Measurements from ENCODE around the gene OTULIN.

The OTULIN gene

GRCh38 chr5:14635656-14636055 is 28.9 kb upstream of the OTULIN start:
- DNase-seq (ENCODE audit: low spot score), result no peak
- TF ChIP-seq CTCF (IDR thresholded peaks at IDR 0.05; ENCODE audit: borderline replicate concordance, control extremely low read depth, extremely low read depth, insufficient read depth, missing control alignments), result no peak
- in situ Hi-C loops (cut with MboI; ENCODE audit: low sequenced_read_pairs, unreplicated experiment), result loop anchor here (25.0 kb wide), 1 partner anchor 273 kb away; no protein-coding TSS in a partner anchor

- no peak for DNase-seq (ENCODE audit: low spot score)
- no peak for TF ChIP-seq CTCF (IDR thresholded peaks at IDR 0.05; ENCODE audit: borderline replicate concordance, control extremely low read depth, extremely low read depth, insufficient read depth, missing control alignments)
- in situ Hi-C loops (cut with MboI; ENCODE audit: low sequenced_read_pairs, unreplicated experiment), result loop anchor here (10.0 to 25.0 kb wide), 2 partner anchors 278 to 656 kb away; no protein-coding TSS in a partner anchor
Observed at GRCh38 chr5:14640765-14641164, 23.8 kb upstream of the OTULIN start.

GRCh38 chr5:14644623-14645237 is 19.8 kb upstream of the OTULIN start:
- no peak for TF ChIP-seq CTCF (IDR thresholded peaks at IDR 0.05; ENCODE audit: borderline replicate concordance, control extremely low read depth, extremely low read depth, insufficient read depth, missing control alignments)
- DNase-seq (ENCODE audit: low spot score), result no peak
- in situ Hi-C loops (cut with MboI; ENCODE audit: low sequenced_read_pairs, unreplicated experiment), result loop anchor here (10.0 to 25.0 kb wide), 2 partner anchors 282 to 660 kb away; no protein-coding TSS in a partner anchor

- TF ChIP-seq CTCF (IDR thresholded peaks at IDR 0.05; ENCODE audit: borderline replicate concordance, control extremely low read depth, extremely low read depth, insufficient read depth, missing control alignments), result no peak
- no peak for DNase-seq (ENCODE audit: low spot score)
- in situ Hi-C loops (cut with MboI; ENCODE audit: low sequenced_read_pairs, unreplicated experiment), result loop anchor here (25.0 kb wide), 1 partner anchor 488 kb away; no protein-coding TSS in a partner anchor
Observed at GRCh38 chr5:14650052-14650451, 14.5 kb upstream of the OTULIN start.

- DNase-seq (ENCODE audit: low spot score), result no peak
- TF ChIP-seq CTCF (IDR thresholded peaks at IDR 0.05; ENCODE audit: borderline replicate concordance, control extremely low read depth, extremely low read depth, insufficient read depth, missing control alignments), result no peak
- in situ Hi-C loops (cut with MboI; ENCODE audit: low sequenced_read_pairs, unreplicated experiment), result loop anchor here (25.0 kb wide), 1 partner anchor 493 kb away; no protein-coding TSS in a partner anchor
Observed at GRCh38 chr5:14655146-14655741, 9.3 kb upstream of the OTULIN start.

GRCh38 chr5:14656898-14657297 is 7.6 kb upstream of the OTULIN start:
- in situ Hi-C loops (cut with MboI; ENCODE audit: low sequenced_read_pairs, unreplicated experiment), result loop anchor here (25.0 kb wide), 1 partner anchor 495 kb away; no protein-coding TSS in a partner anchor

More at GRCh38 chr5:14656898-14657297, 7.6 kb upstream of the OTULIN start:
- no peak for TF ChIP-seq CTCF (IDR thresholded peaks at IDR 0.05; ENCODE audit: borderline replicate concordance, control extremely low read depth, extremely low read depth, insufficient read depth, missing control alignments)
- DNase-seq (ENCODE audit: low spot score), result no peak
